Liver (tissue), 3 donors: ENCODE measurements around the gene GRAMD1A.

Experiments used
- EGR1 ChIP-seq, 2 donors: IDR thresholded peaks; 2 replicates each; pipeline ENCODE4 v1.6.1; 2016 to 2018; ENCODE audit warnings: antibody characterized with exemption in 2 of 2, low read depth in 2 of 2
- JUND ChIP-seq, 2 donors: IDR thresholded peaks; 2 replicates each; pipeline ENCODE4 v1.6.1; 2016; ENCODE audit warnings: antibody characterized with exemption in 2 of 2
- RAD21 ChIP-seq, 2 donors: IDR thresholded peaks; 2 replicates each; pipeline ENCODE4 v1.6.1; 2016; ENCODE audit warnings: antibody characterized with exemption in 2 of 2, mild to moderate bottlenecking in 2 of 2
- YY1 ChIP-seq: IDR thresholded peaks from 2 replicates; pipeline ENCODE4 v1.6.1; 2016; ENCODE audit warnings: antibody characterized with exemption, mild to moderate bottlenecking
- TF ChIP-seq, protein P1 (sequence below): fragments of 150-350 bp; IDR thresholded peaks from 2 replicates; pipeline ENCODE4 v1.5.1; 2017; ENCODE audit warnings: improper control_type of control experiment, low read depth, low read length; ENCODE audit not compliant: missing input control
- TF ChIP-seq, protein P2 (sequence below): IDR thresholded peaks from 2 replicates; pipeline ENCODE4 v1.6.1; 2016; ENCODE audit warnings: antibody characterized with exemption
- donor health status: healthy.
- donor health status: healthy.

DNA sequence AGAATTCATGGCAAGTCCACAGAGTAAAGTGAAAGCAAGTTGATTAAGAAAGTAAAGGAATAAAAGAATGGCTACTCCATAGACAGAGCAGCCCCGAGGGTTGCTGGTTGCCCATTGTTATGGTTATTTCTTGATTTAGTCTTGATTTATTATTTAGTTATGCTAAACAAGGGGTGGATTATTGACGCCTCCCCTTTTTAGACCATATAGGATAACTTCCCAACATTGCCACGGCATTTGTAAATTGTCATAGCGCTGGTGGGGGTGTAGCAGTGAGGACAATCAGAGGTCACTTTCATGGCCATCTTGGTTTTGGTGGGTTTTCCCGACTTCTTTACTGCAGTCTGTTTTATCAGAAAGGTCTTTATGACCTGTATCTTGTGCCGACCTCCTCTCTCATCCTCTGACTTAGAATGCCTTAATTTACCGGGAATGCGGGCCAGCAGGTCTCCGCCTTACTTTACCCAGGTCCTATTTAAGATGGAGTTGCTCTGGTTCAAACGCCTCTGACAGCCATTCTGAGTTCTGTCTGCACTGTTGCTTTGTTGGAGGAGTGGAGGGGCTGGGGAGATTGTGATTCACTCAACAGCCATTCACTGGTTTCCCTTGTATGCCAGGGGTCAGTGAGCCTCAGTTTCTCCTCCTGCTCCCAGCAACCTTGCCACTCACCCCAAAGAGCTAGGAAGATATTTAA, 69.0 kb downstream of the GRAMD1A start:
- no peak for TF ChIP-seq RAD21 (IDR thresholded peaks at IDR 0.05)
- TF ChIP-seq, protein P1, sequence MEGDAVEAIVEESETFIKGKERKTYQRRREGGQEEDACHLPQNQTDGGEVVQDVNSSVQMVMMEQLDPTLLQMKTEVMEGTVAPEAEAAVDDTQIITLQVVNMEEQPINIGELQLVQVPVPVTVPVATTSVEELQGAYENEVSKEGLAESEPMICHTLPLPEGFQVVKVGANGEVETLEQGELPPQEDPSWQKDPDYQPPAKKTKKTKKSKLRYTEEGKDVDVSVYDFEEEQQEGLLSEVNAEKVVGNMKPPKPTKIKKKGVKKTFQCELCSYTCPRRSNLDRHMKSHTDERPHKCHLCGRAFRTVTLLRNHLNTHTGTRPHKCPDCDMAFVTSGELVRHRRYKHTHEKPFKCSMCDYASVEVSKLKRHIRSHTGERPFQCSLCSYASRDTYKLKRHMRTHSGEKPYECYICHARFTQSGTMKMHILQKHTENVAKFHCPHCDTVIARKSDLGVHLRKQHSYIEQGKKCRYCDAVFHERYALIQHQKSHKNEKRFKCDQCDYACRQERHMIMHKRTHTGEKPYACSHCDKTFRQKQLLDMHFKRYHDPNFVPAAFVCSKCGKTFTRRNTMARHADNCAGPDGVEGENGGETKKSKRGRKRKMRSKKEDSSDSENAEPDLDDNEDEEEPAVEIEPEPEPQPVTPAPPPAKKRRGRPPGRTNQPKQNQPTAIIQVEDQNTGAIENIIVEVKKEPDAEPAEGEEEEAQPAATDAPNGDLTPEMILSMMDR, result no peak
- no peak for TF ChIP-seq JUND (IDR thresholded peaks at IDR 0.05)
- TF ChIP-seq YY1, result no peak
- TF ChIP-seq, protein P2, sequence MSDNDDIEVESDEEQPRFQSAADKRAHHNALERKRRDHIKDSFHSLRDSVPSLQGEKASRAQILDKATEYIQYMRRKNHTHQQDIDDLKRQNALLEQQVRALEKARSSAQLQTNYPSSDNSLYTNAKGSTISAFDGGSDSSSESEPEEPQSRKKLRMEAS, result no peak
- no peak for TF ChIP-seq EGR1 (IDR thresholded peaks at IDR 0.05; ENCODE audit: low read depth in 2 of 2)
